Epithelial cell of alveolus of lung (primary cell): ENCODE data around the gene PLAAT1. TPM values are rescaled to one million over a fixed set of nuclear protein-coding genes. Genes with fewer than 3 reads are reported as not detected.

ENCODE experiments used
- total RNA-seq: library from RNA; depleted of rRNA; stranded (reverse); fragments of >200 nt; gene quantifications from 2 replicates; pipeline ENCODE4 v1.2.1, GENCODE V29; 2015

The PLAAT1 gene
- 1.2 TPM in 1 of 2 replicates, not detected in the other for total RNA-seq

GRCh38 chr3:193240850-193241706 is at the start of gene PLAAT1:
Gene PLAAT1 (plus strand): TSS chr3:193241222. CDS start chr3:193255651, 14,429 bp downstream.

Other genes with a start within 250 kb of the PLAAT1 start
- gene ATP13A5, start 137.5 kb downstream of the PLAAT1 start, total RNA-seq, result not detected in 2 replicates